Frontal cortex (tissue), 4 donors: ENCODE measurements around the gene TCTN2. TPM values are rescaled to one million over a fixed set of nuclear protein-coding genes. Genes with fewer than 3 reads are reported as not detected.

Source experiments
- DNase-seq, 2 donors: peaks; one replicate each; pipeline ENCODE4 v3.0.0; 2012; ENCODE audit warnings: low spot score in 2 of 2
- FAIRE-seq: peaks from 2 replicates; lab custom pipeline; 2012; peaks lifted over from hg19 to GRCh38; lab: Jason Lieb, UNC
- total RNA-seq: library from RNA; depleted of rRNA; stranded (reverse); fragments of >200 nt; gene quantifications from one replicate; pipeline ENCODE4 v1.2.3, GENCODE V29; 2014
- donor health status: control.
- donor health status: control.
- donor health status: control.

TCTN2 gene
- total RNA-seq, 1 donor from 2014 or later, result 46.5 TPM

- FAIRE-seq (no peak), DNase-seq (no peak)
Measured at GRCh38 chr12:123732251-123732650, 61.3 kb downstream of the TCTN2 start.

- no peak for DNase-seq
- no peak for FAIRE-seq
Measured at GRCh38 chr12:123733229-123733628, 62.3 kb downstream of the TCTN2 start.

GRCh38 chr12:123734268-123734667 is 63.4 kb downstream of the TCTN2 start:
- DNase-seq (no peak), FAIRE-seq (no peak)

GRCh38 chr12:123741937-123742572 is 71.1 kb downstream of the TCTN2 start:
- no peak for DNase-seq
- no peak for FAIRE-seq

- no peak for FAIRE-seq
- no peak for DNase-seq
Measured at GRCh38 chr12:123743002-123743401, 72.1 kb downstream of the TCTN2 start.

- FAIRE-seq, result no peak
- DNase-seq, result no peak
Measured at GRCh38 chr12:123744836-123745235, 73.9 kb downstream of the TCTN2 start.

- DNase-seq (no peak), FAIRE-seq (no peak)
Measured at GRCh38 chr12:123747309-123747708, 76.4 kb downstream of the TCTN2 start.

- DNase-seq, result no peak
- FAIRE-seq, result no peak
Measured at GRCh38 chr12:123748161-123748560, 77.2 kb downstream of the TCTN2 start.

GRCh38 chr12:123748661-123749060 is 77.7 kb downstream of the TCTN2 start:
- FAIRE-seq, result no peak
- DNase-seq, result no peak

- DNase-seq, result no peak
- FAIRE-seq, result no peak
Measured at GRCh38 chr12:123749355-123749754, 78.4 kb downstream of the TCTN2 start.

GRCh38 chr12:123750159-123750656 is 79.3 kb downstream of the TCTN2 start:
- FAIRE-seq (no peak), DNase-seq (no peak)

- DNase-seq, result no peak
- FAIRE-seq, result no peak
Measured at GRCh38 chr12:123752046-123752445, 81.1 kb downstream of the TCTN2 start.

GRCh38 chr12:123754041-123754772 is 83.3 kb downstream of the TCTN2 start:
- no peak for FAIRE-seq
- DNase-seq, result no peak

- DNase-seq (no peak), FAIRE-seq (no peak)
Measured at GRCh38 chr12:123757561-123757960, 86.6 kb downstream of the TCTN2 start.

Other genes starting within 250 kb of the TCTN2 start
- 0.41 TPM for gene RILPL2, start 234.4 kb upstream of the TCTN2 start, total RNA-seq
- 23.2 TPM for gene SNRNP35, start 213.0 kb upstream of the TCTN2 start, total RNA-seq
- 3.7 TPM for gene RILPL1, start 137.4 kb upstream of the TCTN2 start, total RNA-seq
- gene TMED2, start 86.6 kb upstream of the TCTN2 start, total RNA-seq, result 296 TPM
- 17.9 TPM for gene DDX55, start 69.0 kb upstream of the TCTN2 start, total RNA-seq
- 28.1 TPM for gene EIF2B1, start 37.4 kb upstream of the TCTN2 start, total RNA-seq
- gene GTF2H3, start 37.3 kb upstream of the TCTN2 start, total RNA-seq, result 29.3 TPM
- 26.9 TPM for gene ATP6V0A2, start 41.2 kb downstream of the TCTN2 start, total RNA-seq
- 22.4 TPM for gene DNAH10, start 91.2 kb downstream of the TCTN2 start, total RNA-seq